GM10847 (cell line): Measurements from ENCODE around the gene TTC29.

Experiments used
- POLR2A ChIP-seq: IDR thresholded peaks from 2 replicates; pipeline ENCODE4 v1.6.1; 2011; ENCODE audit not compliant: insufficient read length; ENCODE audit errors: extremely low read depth

Gene TTC29

DNA sequence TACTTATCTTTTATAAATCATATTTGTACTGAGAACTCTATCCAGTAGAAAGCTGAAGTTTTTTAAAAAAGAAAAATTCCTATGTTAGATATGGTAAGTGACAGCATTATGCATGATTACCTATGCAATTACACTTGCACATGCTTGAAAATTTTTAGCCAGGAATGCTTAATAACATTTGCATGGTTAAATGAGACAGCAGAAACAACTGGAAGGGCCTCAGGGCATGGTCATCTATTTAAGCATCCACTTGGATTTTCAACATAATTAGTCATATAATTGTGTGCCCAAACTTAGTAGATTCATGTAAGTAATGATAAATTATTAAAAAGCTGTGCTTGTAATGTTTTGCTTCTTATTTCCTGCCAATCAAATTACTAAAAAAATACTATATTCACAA lies 151.9 kb downstream of the TTC29 start:
- TF ChIP-seq POLR2A, result no peak

DNA sequence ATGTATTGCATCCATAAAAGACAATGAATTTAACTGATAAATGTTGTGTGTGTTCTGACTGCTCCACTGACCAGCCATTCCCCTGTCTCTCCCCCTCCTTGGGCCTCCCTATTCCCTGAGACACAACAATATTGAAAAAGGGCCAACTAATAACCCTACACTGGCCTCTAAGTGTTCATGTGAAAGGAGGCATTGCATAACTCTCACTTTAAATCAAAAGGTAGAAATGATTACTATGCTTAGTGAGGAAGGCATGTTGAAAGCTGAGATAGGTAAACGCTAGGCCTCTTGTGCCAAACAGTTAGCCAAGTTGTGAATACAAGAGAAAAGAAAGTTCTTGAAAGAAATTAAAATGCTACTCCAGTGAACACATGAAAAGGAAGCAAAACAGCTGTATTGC lies 154.2 kb downstream of the TTC29 start:
- no peak for TF ChIP-seq POLR2A

GRCh38 chr4:146790515-146790914 lies 155.1 kb downstream of the TTC29 start:
- no peak for TF ChIP-seq POLR2A

DNA sequence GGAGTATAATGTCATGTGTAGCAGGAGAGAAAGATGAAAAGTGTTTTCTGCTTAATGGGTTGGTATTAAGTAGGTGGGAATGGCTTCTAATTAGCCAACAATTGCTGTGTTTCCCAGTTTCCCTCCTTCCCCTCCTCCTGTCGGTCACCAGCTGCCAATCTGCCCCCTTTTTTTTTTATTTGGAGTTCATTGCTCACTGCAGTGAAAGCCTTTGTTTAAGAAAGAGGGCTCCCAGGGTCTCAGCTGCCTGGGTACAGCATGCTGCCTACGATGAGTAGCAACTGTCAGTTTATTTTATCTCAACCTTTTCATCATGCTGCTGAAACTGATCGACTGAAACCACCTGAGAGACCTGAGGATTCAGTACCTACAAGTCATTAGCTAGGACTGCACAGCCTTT lies 157.9 kb downstream of the TTC29 start:
- no peak for TF ChIP-seq POLR2A

DNA sequence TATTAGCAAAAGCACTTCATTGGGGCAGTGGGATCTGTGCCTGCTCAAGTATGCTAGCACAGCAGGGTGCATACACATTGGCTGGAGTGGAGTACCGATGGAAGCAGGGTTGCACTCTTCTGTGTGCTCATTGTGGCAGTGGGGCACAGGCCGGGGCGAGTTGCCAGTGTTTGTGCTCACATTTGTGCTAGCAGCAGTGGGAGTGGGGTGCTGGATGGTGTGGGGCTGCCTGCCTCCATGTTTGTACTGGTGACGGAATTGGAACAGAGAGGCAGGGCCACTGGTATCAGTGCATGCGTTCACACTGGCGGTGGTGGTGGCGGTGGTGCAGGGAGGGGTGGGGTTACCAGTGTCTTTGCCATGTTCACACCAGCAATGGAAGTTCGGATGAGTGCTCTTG lies 169.0 kb downstream of the TTC29 start:
- TF ChIP-seq POLR2A, result no peak

- no peak for TF ChIP-seq POLR2A
Observed at GRCh38 chr4:146763560-146763959, 182.1 kb downstream of the TTC29 start.

DNA sequence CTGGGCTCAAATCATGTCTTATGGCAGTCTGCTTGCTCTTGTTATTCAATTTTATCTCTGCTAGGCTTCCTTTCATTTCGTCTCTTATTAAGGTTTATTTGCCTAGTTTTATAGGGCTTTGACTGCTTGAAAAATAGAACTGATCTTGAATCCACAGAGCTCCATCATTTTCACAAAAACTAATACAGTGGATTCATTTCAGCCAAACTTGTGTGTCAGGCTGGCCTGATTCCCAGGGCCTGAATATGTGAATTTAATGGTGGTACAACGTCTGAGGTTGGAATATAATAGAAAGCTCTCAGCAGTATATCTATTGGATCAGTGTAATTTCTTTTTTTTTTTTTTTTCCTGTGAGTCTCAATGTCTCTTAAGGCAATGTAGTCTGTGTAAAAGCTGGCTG lies 183.6 kb downstream of the TTC29 start:
- TF ChIP-seq POLR2A, result no peak

GRCh38 chr4:146742416-146742815 lies 203.2 kb downstream of the TTC29 start:
- no peak for TF ChIP-seq POLR2A

- TF ChIP-seq POLR2A, result no peak
Observed at GRCh38 chr4:146739182-146739581, 206.5 kb downstream of the TTC29 start.

DNA sequence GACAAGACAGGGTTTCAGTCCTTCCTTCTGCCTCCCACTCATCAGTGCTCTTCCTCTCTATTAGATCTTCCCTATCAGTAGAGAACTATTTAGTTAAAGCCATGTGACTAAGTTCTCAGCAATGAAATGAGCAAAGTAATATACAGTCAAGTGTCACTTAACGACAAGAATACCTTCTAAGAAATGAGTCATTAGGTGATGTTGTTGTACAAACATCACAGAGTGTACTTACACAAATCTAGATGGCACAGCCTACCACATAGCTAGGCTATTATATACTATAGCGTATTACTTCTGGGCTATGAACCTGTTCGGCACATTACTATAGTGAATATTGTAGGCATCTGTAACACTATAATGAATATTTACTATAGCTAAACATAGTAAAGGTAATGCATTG lies 235.7 kb downstream of the TTC29 start:
- no peak for TF ChIP-seq POLR2A

DNA sequence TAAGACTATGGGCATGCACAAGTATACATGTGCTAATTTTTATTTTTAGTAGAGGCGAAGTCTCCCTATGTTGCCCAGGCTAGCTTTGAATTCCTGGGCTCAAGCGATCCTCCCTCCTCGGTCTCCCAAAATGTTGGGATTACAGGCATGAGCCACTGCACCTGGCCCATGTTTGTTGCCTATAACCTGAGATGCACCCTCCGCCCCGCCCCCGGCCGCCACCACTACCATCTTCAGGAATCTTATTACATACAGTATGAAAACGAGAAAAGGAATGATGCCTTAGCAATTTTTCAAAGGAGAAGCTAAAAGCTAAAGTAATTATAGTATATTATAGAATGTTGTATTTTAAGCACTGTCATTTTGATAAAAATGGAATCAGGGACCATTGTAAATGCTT lies 245.8 kb downstream of the TTC29 start:
- TF ChIP-seq POLR2A, result no peak

- no peak for TF ChIP-seq POLR2A
Observed at GRCh38 chr4:146674829-146675570, 270.7 kb downstream of the TTC29 start.

DNA sequence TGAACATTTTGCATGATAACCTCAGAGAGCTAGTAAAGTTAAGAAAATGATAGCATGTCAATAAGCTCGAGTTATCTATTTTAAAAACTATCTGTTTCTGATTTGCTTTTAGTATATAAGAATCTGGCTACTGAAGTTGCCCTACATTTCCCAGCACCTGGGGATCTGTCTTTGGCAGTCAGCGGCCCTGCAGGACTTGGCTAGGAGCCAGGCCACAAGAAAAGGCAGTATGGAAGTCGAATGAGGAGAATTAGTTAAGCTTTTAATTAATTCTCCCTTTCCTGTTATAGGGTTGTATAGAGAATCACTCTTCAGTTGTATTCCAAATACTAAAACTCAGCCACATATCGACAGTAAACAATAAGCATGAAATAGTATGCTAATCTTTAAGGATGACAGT lies 284.3 kb downstream of the TTC29 start:
- TF ChIP-seq POLR2A, result no peak
